Measurements from ENCODE around the gene SHTN1. TPM values are rescaled to one million over a fixed set of nuclear protein-coding genes. Genes with fewer than 3 reads are reported as not detected.

SHTN1 gene
- total and polyA plus RNA-seq, 2 of the 4 experiments (the other 2 are of a cell fraction) = 0.54 to 2.3 TPM

GRCh38 chr10:117016266-117016665, 11.3 kb upstream of the SHTN1 start:
- no peak overlapping the region for H2BK5ac ChIP-seq (ENCODE audit: low read depth, low read length, poor library complexity, severe bottlenecking)
- H4K8ac ChIP-seq (ENCODE audit: low read depth in 2 of 2, low read length in 2 of 2) = no peak overlapping the region
- no TSS peak for BruUV-seq (replicated peaks)
- H3K14ac ChIP-seq (replicated peaks; ENCODE audit: low read depth, low read length) = no peak overlapping the region
- H3K4me2 ChIP-seq (ENCODE audit: low read depth, low read length) = no peak overlapping the region
- no peaks in the 10 kb centered on the region for H3K9me1 ChIP-seq (ENCODE audit: insufficient read depth, low read length)
- H3K79me1 ChIP-seq (ENCODE audit: low read depth in 1 of 2, low read length in 2 of 2) = no peaks in the 10 kb centered on the region
- no peaks in the 10 kb centered on the region for H3K36me3 ChIP-seq (ENCODE audit: control insufficient read depth, insufficient read depth, low read length)
- H4K91ac ChIP-seq (ENCODE audit: insufficient read depth, low read depth, low read length) = no peak overlapping the region
- no peak overlapping the region for H3K23ac ChIP-seq (ENCODE audit: low read depth, low read length)
- ATAC-seq (ENCODE audit: low read depth) (no peak), DNase-seq (no peak)
- WGBS, 2 experiments (ENCODE audit: extremely low coverage in 2 of 2, insufficient read length in 1 of 2) = no CpG with 5 or more reads among the region's 8 CpGs
- H4K5ac ChIP-seq (ENCODE audit: low read depth, low read length) = no peak overlapping the region
- no peak overlapping the region for H3K18ac ChIP-seq (ENCODE audit: low read depth, low read length)
- H2AFZ ChIP-seq (replicated peaks; ENCODE audit: low read length, poor library complexity) = no peak overlapping the region
- H3K4me1 ChIP-seq (ENCODE audit: control insufficient read depth, insufficient read depth, low read length) = no peaks in the 10 kb centered on the region
- dilution Hi-C loops (cut with HindIII; ENCODE audit: low sequenced_read_pairs, unreplicated experiment) (no loop called here), intact Hi-C loops (cut with micrococcal nuclease) (no loop called here), in situ Hi-C loops (cut with MboI; ENCODE audit: low sequenced_read_pairs) (no loop called here)
- H3K9ac ChIP-seq (ENCODE audit: low read depth, low read length) = no peak overlapping the region
- H2AK9ac ChIP-seq (replicated peaks; ENCODE audit: low read depth, low read length, poor library complexity) = no peak overlapping the region
- TF ChIP-seq MAFK (IDR thresholded peaks at IDR 0.05; ENCODE audit: low read depth, low read length) = no peak
- no peak for TF ChIP-seq POLR2A (IDR thresholded peaks at IDR 0.05; ENCODE audit: low read depth, low read length)
- no peak for TF ChIP-seq RCOR1 (IDR thresholded peaks at IDR 0.05; ENCODE audit: insufficient replicate concordance, low read length)
- TF ChIP-seq RFX5 (IDR thresholded peaks at IDR 0.05; ENCODE audit: low read depth, low read length) = no peak
- no peak for TF ChIP-seq RAD21 (IDR thresholded peaks at IDR 0.05; ENCODE audit: low read length)
- TF ChIP-seq SMC3 (IDR thresholded peaks at IDR 0.05; ENCODE audit: low read depth, low read length) = no peak
- no peak for TF ChIP-seq CTCF (conservative IDR thresholded peaks at IDR 0.05; ENCODE audit: low read depth, low read length)
- ChIA-PET CTCF (interaction anchor here (0.6 kb wide), 1 partner anchor 338 kb away, joined by 3 read pairs; no protein-coding TSS in a partner anchor), POLR2A (ENCODE audit: unreplicated experiment) (no interaction called here)
- no peaks in the 10 kb centered on the region for H3K27me3 ChIP-seq (ENCODE audit: control insufficient read depth, insufficient read depth, low read length)
- no peak overlapping the region for H3K27ac ChIP-seq (ENCODE audit: insufficient read depth, low read length)
- no peak overlapping the region for H3K4me3 ChIP-seq (ENCODE audit: insufficient read depth, low read depth, low read length)
- no peak overlapping the region for H2BK120ac ChIP-seq (ENCODE audit: low read depth, low read length)
- no peaks in the 10 kb centered on the region for H3K9me3 ChIP-seq (ENCODE audit: control insufficient read depth, insufficient read depth, low read length)
- no peak overlapping the region for H3K4ac ChIP-seq (ENCODE audit: low read depth, low read length)
- no peak overlapping the region for H2BK15ac ChIP-seq (ENCODE audit: low read depth, low read length)
- no peak overlapping the region for H2BK20ac ChIP-seq (ENCODE audit: low read depth, low read length)
- no peak overlapping the region for H2AK5ac ChIP-seq (ENCODE audit: low read depth, low read length)
- H4K20me1 ChIP-seq (ENCODE audit: insufficient read depth, low read length) = no peaks in the 10 kb centered on the region
- no peak overlapping the region for H3K56ac ChIP-seq (ENCODE audit: extremely low read depth, insufficient read depth, low read length)
